Loucy (cell line): ENCODE results near the gene MED14.

Source experiments
- EZH2phosphoT487 ChIP-seq: fragments of 200-600 bp; IDR thresholded peaks from 2 replicates; pipeline ENCODE4 v1.6.1; 2018; ENCODE audit warnings: antibody characterized with exemption, mild to moderate bottlenecking, moderate library complexity, borderline replicate concordance
- TF ChIP-seq, protein P1 (sequence below): fragments of 200-600 bp; sonication (generic); conservative IDR thresholded peaks from 2 replicates; pipeline ENCODE4 v1.5.1; 2014; ENCODE audit warnings: mild to moderate bottlenecking, antibody characterized with exemption, low read length

DNA sequence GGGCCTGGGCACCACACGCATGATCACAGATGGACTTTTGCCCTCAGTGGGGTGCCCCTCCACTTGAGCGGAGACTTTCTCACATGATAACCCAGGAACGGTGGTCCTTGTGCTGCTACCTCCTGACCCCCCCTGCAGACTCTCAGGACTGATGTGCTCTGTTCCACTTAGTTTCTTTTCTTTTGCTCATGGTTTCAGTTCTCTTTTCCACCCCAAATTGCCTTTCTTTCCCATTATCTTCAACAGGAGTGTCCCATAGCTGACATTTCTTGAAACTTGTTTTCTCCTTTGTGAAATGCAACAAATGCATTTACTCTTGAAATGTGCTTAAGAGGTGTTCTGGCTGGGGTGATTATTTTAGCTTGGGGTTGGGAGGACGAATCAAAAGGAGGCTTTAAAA is 103.1 kb downstream of the MED14 start:
- TF ChIP-seq, protein P1, sequence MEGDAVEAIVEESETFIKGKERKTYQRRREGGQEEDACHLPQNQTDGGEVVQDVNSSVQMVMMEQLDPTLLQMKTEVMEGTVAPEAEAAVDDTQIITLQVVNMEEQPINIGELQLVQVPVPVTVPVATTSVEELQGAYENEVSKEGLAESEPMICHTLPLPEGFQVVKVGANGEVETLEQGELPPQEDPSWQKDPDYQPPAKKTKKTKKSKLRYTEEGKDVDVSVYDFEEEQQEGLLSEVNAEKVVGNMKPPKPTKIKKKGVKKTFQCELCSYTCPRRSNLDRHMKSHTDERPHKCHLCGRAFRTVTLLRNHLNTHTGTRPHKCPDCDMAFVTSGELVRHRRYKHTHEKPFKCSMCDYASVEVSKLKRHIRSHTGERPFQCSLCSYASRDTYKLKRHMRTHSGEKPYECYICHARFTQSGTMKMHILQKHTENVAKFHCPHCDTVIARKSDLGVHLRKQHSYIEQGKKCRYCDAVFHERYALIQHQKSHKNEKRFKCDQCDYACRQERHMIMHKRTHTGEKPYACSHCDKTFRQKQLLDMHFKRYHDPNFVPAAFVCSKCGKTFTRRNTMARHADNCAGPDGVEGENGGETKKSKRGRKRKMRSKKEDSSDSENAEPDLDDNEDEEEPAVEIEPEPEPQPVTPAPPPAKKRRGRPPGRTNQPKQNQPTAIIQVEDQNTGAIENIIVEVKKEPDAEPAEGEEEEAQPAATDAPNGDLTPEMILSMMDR, result no peak
- TF ChIP-seq EZH2phosphoT487, result no peak
